AG10803 (cell line): ENCODE results near the gene MAP1S.
A peak's percentile ranks its signal among the peaks of the same experiment; 100 is the strongest.

Experiments used
- DNase-seq: peaks from one replicate; pipeline ENCODE4 v3.0.0; 2010; ENCODE audit warnings: low read depth
- H3K4me3 ChIP-seq: 2 replicates; pipeline ENCODE4 v1.5.1; 2011; ENCODE audit warnings: mild to moderate bottlenecking, low read length, control low read depth
- TF ChIP-seq, protein P1 (sequence below): conservative IDR thresholded peaks from 2 replicates; pipeline ENCODE4 v1.5.1; 2011; ENCODE audit warnings: mild to moderate bottlenecking, low read length, control low read depth, inconsistent platforms

MAP1S gene

DNA sequence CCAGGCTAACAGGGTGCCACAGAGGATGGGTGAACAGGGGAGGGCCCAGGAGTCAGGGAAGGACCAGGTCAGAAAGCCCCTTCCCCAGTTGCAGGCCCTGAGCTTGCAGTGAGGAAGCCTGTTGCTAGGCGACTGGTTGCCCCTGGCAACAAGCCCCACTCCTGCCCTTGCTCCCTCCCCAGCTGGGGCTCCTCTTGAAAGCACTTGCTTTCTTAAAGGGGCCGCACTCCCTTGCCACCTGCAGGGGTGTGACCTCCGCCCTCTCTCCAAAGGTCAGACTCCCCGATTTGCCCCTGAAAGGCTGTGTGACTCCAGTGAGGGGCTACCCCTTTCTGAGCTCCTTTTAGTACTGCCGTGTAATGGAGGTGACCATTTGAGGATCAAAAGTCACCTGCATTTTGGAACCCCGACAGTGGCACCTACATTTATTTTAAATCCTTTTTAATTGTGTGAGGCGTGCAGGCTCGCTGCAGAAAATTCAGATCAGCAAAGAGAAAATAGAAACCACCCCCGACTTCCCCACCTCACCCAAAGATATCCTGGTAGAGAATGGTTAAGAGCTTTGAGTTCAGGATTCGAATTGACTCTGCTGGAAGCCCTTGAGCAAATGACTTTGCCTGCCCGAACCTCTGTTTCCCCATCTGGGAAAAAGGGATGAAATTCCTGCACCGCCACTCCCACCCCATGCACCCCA is 36.8 kb downstream of the MAP1S start:
- no peak overlapping the region for H3K4me3 ChIP-seq
- DNase-seq, result no peak
- TF ChIP-seq, protein P1, sequence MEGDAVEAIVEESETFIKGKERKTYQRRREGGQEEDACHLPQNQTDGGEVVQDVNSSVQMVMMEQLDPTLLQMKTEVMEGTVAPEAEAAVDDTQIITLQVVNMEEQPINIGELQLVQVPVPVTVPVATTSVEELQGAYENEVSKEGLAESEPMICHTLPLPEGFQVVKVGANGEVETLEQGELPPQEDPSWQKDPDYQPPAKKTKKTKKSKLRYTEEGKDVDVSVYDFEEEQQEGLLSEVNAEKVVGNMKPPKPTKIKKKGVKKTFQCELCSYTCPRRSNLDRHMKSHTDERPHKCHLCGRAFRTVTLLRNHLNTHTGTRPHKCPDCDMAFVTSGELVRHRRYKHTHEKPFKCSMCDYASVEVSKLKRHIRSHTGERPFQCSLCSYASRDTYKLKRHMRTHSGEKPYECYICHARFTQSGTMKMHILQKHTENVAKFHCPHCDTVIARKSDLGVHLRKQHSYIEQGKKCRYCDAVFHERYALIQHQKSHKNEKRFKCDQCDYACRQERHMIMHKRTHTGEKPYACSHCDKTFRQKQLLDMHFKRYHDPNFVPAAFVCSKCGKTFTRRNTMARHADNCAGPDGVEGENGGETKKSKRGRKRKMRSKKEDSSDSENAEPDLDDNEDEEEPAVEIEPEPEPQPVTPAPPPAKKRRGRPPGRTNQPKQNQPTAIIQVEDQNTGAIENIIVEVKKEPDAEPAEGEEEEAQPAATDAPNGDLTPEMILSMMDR, result no peak

DNA sequence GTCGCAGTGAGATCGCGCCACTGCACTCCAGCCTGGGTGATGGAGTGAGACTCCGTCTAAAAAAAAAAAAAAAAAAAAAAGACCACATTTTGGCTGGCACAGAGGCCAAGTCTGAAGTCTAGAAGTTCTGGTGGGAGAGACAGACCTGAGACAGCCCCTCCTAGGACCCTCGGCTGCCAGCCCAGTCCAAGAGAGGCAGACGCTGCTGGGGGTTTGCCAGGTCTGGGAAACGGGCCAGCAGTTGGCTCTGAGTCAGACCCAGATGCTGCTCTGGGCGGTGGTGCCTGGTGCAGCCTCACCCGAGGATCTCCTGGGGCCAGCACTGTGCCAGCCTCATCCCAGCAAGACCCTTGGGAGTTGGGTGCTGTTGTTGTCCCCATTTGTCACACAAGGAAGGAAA is 37.8 kb downstream of the MAP1S start:
- no peak overlapping the region for H3K4me3 ChIP-seq
- TF ChIP-seq, protein P1, result no peak
- DNase-seq, result peak; percentile 17

DNA sequence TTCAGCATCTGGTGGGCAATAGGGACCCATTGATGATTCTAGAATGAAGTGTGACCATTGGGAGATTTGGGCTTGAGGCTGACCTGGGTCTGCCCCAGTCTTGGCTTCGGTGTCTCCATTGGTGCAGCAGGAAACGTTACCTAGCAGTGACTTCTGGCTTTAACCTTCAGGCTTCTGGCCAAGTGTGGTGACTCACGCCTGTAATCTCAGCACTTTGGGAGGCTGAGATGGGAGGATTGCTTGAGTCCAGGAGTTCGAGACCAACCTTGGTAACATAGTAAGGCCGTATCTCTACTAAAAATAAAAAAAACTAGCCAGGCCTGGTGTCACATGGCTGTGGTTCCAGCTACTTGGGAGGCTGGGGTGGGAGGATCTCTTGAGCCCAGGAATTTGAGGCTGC is 39.2 kb downstream of the MAP1S start:
- no peak for DNase-seq
- TF ChIP-seq, protein P1, result no peak

DNA sequence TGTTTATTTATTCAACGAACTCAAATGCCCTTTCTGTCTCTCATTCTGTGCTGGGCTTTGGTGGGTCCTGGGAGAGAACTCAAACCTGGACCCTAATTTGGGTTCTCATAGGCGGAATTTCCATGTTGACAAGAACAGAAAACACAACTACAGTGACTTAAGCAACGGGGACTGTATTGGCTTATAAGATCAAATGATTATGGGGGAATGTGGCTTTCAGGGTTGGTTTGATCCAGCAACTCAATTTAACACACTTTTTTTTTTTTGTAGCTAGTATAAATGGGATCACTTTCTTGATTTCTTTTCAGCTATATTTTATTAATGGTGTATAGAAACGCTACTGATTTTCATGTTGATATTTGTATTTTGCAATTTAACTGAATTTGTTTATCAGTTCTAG is 41.9 kb downstream of the MAP1S start:
- no peak for DNase-seq
- no peak overlapping the region for H3K4me3 ChIP-seq
- TF ChIP-seq, protein P1, result no peak

More for the DNA sequence above, 39.2 kb downstream of the MAP1S start:
- H3K4me3 ChIP-seq, result no peak overlapping the region

DNA sequence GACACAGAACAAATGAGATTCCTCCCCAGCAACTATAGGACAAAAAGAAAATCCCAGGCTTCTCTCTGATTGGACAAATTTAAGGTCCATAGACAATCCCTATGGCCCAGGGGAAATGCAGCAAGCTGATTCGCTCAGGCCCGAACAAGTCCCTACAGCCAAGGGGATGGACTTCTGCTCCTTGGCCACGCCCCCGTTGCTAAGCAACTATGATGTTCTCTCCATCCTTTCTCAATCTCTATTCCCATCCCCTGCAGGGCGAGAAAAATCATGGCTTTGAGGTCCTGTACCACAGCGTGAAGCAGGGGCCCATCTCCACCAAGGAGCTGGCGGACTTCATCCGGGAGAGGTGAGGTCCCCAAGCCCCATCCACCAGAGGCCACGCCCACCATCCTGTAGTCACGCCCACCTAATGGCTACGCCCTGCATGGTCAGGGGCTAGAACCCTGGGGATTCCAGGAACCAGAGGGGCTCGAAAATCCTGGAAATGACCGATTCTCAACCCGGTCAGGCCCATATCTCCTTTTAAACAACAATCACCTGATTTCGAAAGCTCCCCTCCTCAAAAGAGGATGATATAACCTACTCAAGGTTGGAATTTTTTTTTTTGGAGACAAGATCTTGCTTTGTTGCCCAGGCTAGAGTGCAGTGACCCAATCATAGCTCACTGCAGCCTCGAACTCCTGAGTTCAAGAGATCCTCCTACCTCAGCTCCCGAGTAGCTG is 43.4 kb downstream of the MAP1S start:
- no peak overlapping the region for H3K4me3 ChIP-seq
- peak; percentile 35 for DNase-seq
- TF ChIP-seq, protein P1, result no peak

DNA sequence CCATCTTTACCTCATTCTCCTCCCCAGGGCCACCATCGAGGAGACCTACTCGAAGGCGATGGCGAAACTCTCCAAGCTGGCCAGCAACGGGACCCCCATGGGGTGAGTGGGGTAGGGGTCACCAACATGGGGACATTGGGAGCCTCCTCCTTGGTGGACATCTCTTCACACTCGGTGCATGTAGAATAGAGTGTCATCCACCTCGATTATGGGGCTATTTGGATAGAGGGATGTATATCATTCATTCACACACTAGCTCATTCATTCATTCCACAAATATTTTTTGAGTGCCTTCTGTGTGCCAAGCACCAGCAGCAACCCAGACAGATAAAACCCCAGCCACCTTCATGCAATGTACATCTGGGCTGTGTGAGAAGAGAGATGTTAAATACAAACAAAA is 45.1 kb downstream of the MAP1S start:
- H3K4me3 ChIP-seq, result no peak overlapping the region
- DNase-seq, result no peak
- TF ChIP-seq, protein P1, result no peak
